ENCODE results near the gene AP5Z1.
"Not testable (repeated sequence)": the region's sequence is repeated elsewhere in the genome, so short reads cannot be mapped to it uniquely, and the experiment has no call there.

AP5Z1 gene

GRCh38 chr7:4792537-4793126 lies 17.2 kb downstream of the AP5Z1 start:
- no peak for FAIRE-seq
- no peak for TF ChIP-seq POLR2A (IDR thresholded peaks at IDR 0.05; ENCODE audit: low read depth, low read length)
- no peak for DNase-seq (ENCODE audit: insufficient read length, low spot score)

- FAIRE-seq; DNase-seq (ENCODE audit: insufficient read length, low spot score): not testable (repeated sequence)
These were observed 18.1 kb downstream of the AP5Z1 start for GRCh38 chr7:4793385-4793993.

- not testable (repeated sequence) for DNase-seq (ENCODE audit: insufficient read length, low spot score); FAIRE-seq
These were observed 18.7 kb downstream of the AP5Z1 start for GRCh38 chr7:4794171-4794570.

- DNase-seq (ENCODE audit: insufficient read length, low spot score) (no peak), FAIRE-seq (no peak)
- TF ChIP-seq POLR2A (IDR thresholded peaks at IDR 0.05; ENCODE audit: low read depth, low read length) = no peak
These were observed 19.3 kb downstream of the AP5Z1 start for GRCh38 chr7:4794591-4795350.

- no peak for DNase-seq (ENCODE audit: insufficient read length, low spot score)
- no peak for FAIRE-seq
- TF ChIP-seq POLR2A (IDR thresholded peaks at IDR 0.05; ENCODE audit: low read depth, low read length) = no peak
These were observed 21.0 kb downstream of the AP5Z1 start for GRCh38 chr7:4796453-4796852.

GRCh38 chr7:4797858-4798705 lies 22.7 kb downstream of the AP5Z1 start:
- 0 out of 2 replicates have a peak, but pooled peaks have one; percentile 13 for TF ChIP-seq POLR2A (IDR thresholded peaks at IDR 0.05; ENCODE audit: low read depth, low read length)
- FAIRE-seq (no peak), DNase-seq (ENCODE audit: insufficient read length, low spot score) (no peak)

- DNase-seq (ENCODE audit: insufficient read length, low spot score) = no peak
- TF ChIP-seq POLR2A (IDR thresholded peaks at IDR 0.05; ENCODE audit: low read depth, low read length) = no peak
- no peak for FAIRE-seq
These were observed 23.3 kb downstream of the AP5Z1 start for GRCh38 chr7:4798706-4799235.

- no peak for DNase-seq (ENCODE audit: insufficient read length, low spot score)
- no peak for FAIRE-seq
- TF ChIP-seq POLR2A (IDR thresholded peaks at IDR 0.05; ENCODE audit: low read depth, low read length) = no peak
These were observed 24.3 kb downstream of the AP5Z1 start for GRCh38 chr7:4799508-4800268.

GRCh38 chr7:4800487-4800886 lies 25.1 kb downstream of the AP5Z1 start:
- no peak for FAIRE-seq
- TF ChIP-seq POLR2A (IDR thresholded peaks at IDR 0.05; ENCODE audit: low read depth, low read length) = no peak
- no peak for DNase-seq (ENCODE audit: insufficient read length, low spot score)

- no peak for TF ChIP-seq POLR2A (IDR thresholded peaks at IDR 0.05; ENCODE audit: low read depth, low read length)
- FAIRE-seq = no peak
- no peak for DNase-seq (ENCODE audit: insufficient read length, low spot score)
These were observed 25.8 kb downstream of the AP5Z1 start for GRCh38 chr7:4800926-4801838.

- no peak for FAIRE-seq
These were observed 26.4 kb downstream of the AP5Z1 start for GRCh38 chr7:4801839-4802231.

GRCh38 chr7:4802577-4802976 lies 27.2 kb downstream of the AP5Z1 start:
- FAIRE-seq = not testable (repeated sequence)

More at GRCh38 chr7:4801839-4802231, 26.4 kb downstream of the AP5Z1 start:
- DNase-seq (ENCODE audit: insufficient read length, low spot score) = no peak
- TF ChIP-seq POLR2A (IDR thresholded peaks at IDR 0.05; ENCODE audit: low read depth, low read length) = no peak

More at GRCh38 chr7:4802577-4802976, 27.2 kb downstream of the AP5Z1 start:
- not testable (repeated sequence) for DNase-seq (ENCODE audit: insufficient read length, low spot score)
